ENCODE results near the gene ABTB2. TPM values are rescaled to one million over a fixed set of nuclear protein-coding genes. Genes with fewer than 3 reads are reported as not detected.

Gene ABTB2
- total RNA-seq, 4 donors from 2014 or later = 3.4 to 6.2 (median 4.2) TPM

- DNase-seq (ENCODE audit: low spot score) (no peak), ATAC-seq (ENCODE audit: low FRiP score) (no peak)
These were observed 72.9 kb downstream of the ABTB2 start for GRCh38 chr11:34284811-34285481.

GRCh38 chr11:34284156-34284555 is 73.7 kb downstream of the ABTB2 start:
- ATAC-seq (ENCODE audit: low FRiP score) (no peak), DNase-seq (ENCODE audit: low spot score) (no peak)
- TF ChIP-seq, protein P1, sequence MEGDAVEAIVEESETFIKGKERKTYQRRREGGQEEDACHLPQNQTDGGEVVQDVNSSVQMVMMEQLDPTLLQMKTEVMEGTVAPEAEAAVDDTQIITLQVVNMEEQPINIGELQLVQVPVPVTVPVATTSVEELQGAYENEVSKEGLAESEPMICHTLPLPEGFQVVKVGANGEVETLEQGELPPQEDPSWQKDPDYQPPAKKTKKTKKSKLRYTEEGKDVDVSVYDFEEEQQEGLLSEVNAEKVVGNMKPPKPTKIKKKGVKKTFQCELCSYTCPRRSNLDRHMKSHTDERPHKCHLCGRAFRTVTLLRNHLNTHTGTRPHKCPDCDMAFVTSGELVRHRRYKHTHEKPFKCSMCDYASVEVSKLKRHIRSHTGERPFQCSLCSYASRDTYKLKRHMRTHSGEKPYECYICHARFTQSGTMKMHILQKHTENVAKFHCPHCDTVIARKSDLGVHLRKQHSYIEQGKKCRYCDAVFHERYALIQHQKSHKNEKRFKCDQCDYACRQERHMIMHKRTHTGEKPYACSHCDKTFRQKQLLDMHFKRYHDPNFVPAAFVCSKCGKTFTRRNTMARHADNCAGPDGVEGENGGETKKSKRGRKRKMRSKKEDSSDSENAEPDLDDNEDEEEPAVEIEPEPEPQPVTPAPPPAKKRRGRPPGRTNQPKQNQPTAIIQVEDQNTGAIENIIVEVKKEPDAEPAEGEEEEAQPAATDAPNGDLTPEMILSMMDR (IDR thresholded peaks at IDR 0.05) = no peak

More at GRCh38 chr11:34284811-34285481, 72.9 kb downstream of the ABTB2 start:
- TF ChIP-seq, protein P1 (IDR thresholded peaks at IDR 0.05) = no peak

DNA sequence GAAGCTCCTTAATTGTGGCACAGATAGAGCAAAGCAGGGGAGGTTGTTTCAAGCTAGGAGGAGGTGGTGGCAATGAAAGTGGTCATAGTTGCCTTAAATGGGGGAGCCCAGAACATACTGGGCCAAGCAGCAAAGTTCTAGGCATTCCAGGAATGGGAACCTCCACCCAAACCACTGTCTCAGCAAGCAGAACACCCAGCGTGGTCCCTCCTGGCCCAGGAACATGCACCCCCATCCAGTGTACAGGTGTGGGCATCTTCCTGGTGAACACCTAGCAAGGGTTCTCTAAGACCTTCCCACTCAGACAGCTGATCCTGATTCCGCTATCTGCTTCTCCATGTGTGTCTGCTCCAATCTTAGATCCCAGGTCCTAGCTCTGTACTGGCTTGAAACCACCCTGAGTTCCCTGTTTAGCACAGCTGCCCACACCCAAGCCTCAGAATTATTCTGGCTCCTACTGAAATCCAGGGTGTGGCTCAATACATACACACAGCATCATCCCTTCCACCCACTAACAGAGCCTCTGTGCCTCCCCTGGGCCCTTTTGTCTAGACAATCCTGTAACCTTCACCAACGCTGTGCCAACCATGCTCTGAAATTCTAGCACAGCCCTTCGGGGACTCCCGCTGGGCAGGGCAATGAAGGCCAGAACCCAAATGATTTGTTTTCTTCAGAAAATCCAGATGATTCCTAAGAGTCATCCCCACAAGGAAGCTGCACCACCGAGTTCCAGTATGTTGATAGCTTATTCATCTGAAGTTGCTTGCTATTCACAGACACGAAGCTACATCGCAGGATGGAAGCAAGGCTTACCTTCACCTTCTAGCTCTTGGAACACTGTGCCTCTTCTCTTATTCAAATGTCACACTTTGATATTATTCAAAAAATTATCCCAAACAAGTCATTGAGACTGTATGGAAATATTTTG is 76.6 kb downstream of the ABTB2 start:
- DNase-seq (ENCODE audit: low spot score) = no peak
- TF ChIP-seq, protein P1 (IDR thresholded peaks at IDR 0.05) = no peak
- ATAC-seq (ENCODE audit: low FRiP score) = peak; percentile 26

DNA sequence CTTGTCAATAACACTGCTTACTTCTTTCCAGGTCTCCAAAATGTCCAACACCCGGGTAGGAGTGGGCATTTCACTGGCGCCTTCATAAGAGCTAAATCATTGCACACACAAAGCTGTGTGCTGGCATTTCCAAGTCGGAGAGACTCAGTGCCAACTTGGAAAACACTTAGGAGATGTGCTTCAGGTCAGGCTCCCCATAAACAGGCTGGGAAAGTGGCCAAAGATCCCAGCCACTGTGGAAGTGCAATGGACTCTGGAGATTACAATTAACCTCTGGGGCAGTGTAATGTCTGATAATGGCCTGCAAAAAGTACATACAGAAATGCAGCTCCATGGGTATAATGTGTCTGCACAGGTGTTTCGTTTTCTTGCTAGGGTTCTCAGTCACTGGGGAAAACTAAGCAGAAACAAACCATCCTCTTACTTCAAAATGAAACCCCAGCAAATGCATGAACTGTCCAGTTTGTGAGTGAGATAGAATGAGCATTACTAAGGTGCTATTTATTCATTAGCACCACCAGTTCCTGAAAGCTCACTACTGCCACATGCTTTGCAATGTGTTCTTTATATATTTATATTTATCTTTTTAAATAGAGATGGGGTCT is 79.0 kb downstream of the ABTB2 start:
- DNase-seq (ENCODE audit: low spot score) = no peak
- TF ChIP-seq, protein P1 (IDR thresholded peaks at IDR 0.05) = no peak
- ATAC-seq (ENCODE audit: low FRiP score) = no peak

GRCh38 chr11:34278175-34278574 is 79.6 kb downstream of the ABTB2 start:
- no peak for ATAC-seq (ENCODE audit: low FRiP score)
- no peak for DNase-seq (ENCODE audit: low spot score)
- TF ChIP-seq, protein P1 (IDR thresholded peaks at IDR 0.05) = no peak

GRCh38 chr11:34277171-34277570 is 80.6 kb downstream of the ABTB2 start:
- no peak for ATAC-seq (ENCODE audit: low FRiP score)
- DNase-seq (ENCODE audit: low spot score) = no peak
- TF ChIP-seq, protein P1 (IDR thresholded peaks at IDR 0.05) = no peak
